HUDEP-2 (cell line): ENCODE results near the gene GALNT9.
"Not testable (repeated sequence)": the region's sequence is repeated elsewhere in the genome, so short reads cannot be mapped to it uniquely, and the experiment has no call there.

Source experiments
- DNase-seq, 76 experiments: peaks; one replicate each; lab custom pipeline; 2025; ENCODE audit not compliant: unreplicated experiment in 76 of 76; lab: John Stamatoyannopoulos, UW

The GALNT9 gene

DNA sequence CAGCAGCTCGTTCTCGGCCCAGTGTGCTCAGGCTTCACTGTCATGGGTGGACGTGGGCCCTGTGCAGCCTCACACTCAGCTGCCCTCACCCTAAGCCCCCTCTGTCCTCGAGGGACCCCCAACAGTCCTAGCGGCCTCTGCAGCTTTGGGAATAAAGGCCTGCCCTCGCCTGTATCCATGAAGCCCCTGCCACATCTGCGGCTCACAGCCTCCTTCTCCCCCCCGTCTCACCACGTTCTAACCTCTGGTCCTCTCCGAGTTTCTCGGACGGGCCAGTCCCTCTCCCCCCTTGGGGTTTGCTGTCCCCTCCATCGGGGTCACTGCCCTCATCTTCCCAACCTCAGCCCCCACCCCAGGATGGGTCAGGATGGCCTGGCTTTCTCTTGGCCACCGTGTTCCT is 30.2 kb upstream of the GALNT9 start:
- no peak for DNase-seq

DNA sequence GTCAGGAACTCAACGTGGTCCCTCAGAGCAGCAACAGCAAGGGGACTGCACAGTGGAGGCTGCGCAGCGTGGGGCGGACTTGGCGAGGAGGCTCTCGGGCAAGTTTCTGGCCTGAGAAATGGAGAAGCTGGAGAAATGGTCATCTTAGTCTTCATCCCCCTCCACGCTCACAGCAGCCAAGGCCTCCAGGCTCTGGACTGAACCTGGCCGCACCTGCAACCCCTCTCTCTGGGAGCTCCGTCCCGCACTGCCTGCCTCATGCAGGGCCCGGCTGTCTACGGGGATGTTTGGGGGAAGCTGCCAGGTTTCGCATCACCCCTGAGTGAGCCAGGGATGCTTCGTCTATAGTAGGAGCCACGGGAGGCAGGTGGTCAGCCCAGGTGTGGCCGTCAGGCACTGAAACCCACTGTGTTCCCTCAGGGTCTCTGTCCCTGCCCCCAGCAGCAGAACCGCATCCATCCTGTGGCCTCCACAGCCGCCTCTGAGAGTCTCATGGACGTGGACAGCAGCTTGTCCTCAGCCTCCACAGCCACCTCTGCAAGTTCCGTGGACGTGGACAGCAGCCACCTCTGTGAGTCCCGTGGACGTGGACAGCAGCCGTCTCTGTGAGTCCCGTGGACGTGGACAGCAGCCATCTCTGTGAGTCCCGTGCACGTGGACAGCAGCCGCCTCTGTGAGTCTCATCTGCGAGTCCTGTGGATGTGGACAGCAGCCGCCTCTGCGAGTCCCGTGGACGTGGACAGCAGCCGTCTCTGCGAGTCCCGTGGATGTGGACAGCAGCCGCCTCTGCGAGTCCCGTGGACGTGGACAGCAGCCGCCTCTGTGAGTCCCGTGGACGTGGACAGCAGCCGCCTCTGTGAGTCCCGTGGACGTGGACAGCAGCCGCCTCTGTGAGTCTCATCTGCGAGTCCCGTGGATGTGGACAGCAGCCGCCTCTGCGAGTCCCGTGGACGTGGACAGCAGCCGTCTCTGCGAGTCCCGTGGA is 29.1 kb upstream of the GALNT9 start:
- not testable (repeated sequence) for DNase-seq

DNA sequence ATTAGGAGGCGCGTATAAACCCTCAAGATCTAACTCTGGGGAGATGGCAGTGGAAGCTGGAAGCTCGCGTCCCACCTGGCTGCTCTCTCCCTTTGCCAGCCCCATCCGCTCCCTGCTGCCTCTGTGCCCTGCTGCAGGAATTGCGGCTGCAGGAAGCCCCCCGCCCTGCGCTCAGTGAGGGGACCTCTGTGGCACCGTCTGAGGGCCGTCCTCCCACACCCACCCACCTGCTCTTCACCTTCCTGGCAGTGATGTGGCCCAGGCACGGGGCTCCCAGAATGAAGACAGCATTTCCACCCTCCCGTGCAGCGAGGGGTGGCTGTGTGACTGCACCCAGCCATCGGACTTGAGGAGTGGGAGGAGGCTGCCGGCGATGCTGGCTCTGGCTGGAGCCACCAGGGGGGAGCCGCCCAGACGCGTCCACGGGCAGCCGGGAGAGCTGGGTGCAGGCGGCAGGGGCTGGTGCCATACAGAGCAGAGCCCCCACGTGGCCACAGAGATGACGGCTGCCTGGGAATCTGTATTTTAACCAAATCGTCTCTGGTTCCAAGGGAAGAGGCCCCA is 28.3 kb upstream of the GALNT9 start:
- DNase-seq, result no peak

DNA sequence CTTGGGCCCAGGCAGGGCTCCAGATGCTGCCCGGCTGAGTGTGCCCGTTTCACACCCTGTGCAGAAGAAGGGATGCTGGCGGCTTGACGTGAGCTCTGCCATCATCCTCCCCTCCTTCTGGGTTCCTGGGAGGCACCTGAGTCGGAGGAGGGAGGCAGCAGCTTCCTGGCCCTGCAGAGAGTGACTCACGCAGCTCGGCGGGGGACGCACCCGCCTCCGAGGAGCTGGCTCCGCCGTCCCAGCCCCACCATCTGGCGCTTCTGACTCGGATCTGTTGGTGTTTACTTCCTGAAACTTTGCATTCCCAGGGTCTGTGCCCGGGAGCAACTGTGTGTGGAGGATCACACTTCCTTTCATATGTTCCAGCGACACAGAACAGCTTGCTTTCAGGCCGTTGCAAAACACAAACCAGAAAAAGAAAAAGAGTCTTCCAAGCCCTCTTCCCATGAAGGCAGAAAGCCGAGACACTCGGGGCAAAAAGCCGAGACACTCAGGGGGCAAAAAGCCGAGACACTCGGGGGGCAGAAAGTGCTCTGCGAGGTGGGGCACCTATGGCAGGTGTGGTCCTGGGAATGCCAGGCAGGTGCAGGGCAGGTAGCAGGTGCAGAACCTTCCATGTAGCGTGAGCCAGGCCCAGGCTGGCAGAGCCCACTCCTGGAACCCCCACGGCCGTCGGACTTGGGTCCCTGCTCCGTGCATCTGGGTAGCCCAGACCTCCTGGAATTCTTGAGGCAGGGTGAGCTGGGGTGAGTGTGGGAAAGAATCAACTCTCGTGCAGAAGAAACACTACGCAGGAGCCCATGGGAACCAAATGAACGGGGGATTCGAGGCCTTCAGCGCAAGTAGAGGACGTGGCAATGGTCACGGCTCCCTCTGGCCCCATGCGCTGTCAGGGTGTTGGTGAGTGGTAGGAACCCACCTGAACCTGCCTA is 27.6 kb upstream of the GALNT9 start:
- DNase-seq, result no peak

DNA sequence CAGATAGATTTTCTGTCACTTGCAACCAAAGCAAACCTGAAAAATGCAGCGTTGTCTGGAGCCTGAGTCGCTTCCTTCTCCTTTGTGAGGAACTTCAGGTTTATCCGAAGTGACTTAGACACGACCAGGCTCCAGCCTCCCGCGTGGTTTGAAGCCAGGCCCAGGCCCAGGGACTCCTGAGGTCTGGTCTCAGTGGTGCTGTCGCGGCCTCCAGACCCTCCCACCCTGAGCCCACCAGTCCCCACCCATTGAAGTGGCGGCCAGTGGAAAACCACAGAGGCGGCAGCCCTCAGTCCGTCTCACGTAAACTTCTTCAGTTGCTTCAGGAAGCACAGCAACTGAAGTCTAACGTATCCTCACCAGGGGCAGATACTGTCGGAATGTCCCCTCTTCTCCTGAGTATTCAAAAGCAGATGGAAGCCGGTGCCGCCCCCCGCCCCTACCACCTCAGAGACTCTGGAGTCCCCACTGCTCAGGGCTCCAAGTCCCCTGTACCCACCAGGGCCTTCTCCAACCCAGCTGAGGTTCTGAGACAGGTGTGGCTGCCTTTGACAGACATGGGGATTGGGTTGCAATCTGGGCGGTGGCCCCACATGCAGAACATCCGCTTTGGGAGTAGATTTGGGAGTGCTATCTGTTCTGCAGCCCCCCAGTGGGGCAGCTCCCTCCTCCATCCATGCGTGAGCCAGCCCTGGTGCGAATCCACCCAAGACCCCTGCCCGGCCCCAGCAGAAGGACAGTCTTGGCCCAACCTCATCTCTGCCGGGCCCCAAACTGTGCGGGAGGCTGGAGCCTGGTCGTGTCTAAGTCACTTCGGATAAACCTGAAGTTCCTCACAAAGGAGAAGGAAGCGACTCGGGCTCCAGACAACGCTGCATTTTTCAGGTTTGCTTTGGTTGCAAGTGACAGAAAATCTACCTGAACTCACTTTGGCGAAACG is 26.6 kb upstream of the GALNT9 start:
- no peak for DNase-seq

DNA sequence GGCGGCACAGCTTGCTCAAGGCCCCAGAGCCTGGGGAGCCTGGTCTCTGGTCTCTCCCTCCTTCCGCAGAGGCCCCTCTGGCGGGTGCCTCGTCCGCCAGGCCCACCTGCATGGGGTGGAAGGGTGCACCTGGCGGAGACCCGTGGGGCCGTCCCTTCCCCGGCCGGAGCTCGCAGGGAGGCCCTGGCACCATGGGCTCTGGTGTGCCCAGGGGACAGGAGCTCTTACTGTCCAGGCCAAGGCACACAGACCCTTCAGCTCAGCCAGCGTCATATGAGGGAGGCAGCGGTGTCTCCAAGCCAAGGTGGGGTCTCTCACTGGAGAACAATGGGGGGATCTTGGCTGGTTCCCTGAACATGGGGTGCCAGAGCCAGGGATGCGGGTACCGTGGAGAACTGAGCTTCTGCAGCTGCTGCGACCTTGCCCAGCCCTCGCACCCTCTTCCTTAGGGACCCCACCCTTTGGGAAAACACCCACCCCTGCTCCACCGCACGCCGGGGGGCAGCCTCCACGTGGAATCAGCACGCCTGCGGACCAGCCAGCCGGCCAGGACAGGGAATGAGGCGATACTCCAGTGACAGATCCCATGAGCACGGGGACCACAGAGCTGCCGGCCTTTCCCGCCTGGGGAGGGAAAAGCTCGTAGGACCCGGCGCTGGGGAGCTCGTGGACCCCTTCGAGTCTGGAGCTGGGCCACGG is 25.7 kb upstream of the GALNT9 start:
- no peak for DNase-seq

DNA sequence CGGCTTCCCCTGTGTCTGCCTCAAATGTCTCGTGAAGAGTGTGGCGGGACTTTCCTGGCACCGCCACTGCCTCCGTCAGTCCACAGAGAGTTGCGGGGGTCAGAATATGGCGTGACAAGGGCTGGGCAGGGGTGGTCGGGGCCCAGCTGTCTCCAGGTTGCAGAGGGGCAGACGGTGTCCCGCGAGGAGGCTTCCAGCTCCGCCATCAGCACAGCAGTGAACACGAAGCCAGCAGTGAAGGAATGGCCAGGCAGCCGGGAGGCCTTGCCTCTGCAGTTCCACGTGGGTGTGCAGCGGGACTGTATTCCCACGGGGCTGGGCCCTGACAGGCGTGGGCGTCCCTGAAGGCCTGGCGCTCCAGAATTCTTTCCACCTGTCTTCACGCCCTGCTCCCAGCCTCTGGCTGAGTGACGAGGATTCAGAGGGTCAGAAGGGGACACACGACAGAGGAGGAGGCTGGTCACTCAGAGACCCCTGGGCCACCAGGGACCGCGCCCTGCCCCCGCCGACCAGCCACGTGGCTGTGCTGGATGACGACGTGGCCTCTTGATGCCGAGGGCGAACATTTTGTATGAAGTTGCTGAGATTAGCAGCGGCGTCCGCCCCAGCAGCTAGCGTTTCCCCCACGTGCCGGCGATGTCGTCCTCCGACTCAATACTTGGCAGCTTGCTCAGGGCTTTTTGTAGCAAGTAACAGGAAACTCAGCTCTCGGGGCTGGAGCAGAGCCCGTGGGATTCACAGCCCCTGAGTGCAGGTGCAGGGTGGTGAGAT is 25.0 kb upstream of the GALNT9 start:
- DNase-seq, result no peak

DNA sequence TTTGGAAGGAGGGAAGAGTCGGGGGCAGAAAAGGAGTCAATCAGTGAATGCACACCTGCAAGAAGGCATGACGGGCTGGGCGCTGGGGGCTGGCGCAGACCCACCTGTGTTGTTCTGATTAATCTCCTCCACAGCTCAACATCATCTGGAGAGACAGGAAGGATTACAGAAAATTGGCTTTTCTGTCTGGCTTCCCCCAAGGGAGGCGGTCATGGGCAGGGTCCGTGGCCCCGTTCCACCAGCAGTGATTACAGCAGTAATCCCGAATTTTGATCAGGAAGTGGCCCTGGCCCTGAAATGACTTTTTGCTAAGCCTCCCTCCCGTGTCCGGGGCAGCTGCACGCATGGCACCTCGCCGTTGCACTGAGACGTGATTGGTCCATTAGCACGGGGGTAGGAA is 24.4 kb upstream of the GALNT9 start:
- no peak for DNase-seq

DNA sequence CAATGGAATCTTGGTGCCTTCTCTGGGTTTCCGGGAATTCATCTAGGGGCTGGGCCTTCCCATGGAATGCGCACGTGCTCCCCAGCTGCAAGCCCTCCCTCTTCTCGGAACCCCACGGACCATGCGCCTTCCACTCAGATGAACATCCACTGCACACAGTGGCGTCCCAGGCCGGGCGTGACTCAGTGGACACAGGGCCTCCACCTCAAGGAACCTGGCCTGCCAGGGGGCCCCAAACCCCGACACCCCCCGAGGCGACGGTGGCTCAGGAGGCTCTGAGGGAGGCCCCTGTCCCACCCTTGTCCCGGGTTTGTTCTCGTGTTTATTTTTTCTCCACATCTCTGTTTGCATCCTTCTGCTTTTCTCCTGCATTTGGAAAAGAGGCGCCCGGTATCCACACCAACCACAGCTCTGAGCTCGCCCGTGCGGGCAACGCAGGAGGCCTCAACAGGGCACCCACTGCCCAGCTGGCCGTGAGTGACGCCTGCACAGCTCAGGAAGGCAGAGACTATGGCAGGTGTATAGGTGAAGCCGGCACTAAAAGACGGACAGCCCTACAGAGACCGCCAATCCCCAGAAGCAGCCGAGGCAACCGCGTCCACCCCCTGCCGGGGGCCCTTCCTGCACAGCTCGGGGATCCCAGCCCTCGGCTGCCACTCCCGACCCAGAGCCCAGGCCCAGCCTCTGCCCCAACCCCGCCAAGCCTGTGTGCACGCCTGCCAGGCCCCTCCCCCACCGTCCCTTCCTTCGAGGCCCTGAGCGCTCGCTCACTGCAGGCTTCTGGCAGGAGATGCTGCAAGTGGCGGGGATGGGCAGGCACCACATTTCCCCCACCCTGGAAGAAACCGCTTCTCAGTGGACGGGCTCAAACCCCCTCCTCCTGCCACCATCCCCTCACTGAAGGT is 23.8 kb upstream of the GALNT9 start:
- no peak for DNase-seq

DNA sequence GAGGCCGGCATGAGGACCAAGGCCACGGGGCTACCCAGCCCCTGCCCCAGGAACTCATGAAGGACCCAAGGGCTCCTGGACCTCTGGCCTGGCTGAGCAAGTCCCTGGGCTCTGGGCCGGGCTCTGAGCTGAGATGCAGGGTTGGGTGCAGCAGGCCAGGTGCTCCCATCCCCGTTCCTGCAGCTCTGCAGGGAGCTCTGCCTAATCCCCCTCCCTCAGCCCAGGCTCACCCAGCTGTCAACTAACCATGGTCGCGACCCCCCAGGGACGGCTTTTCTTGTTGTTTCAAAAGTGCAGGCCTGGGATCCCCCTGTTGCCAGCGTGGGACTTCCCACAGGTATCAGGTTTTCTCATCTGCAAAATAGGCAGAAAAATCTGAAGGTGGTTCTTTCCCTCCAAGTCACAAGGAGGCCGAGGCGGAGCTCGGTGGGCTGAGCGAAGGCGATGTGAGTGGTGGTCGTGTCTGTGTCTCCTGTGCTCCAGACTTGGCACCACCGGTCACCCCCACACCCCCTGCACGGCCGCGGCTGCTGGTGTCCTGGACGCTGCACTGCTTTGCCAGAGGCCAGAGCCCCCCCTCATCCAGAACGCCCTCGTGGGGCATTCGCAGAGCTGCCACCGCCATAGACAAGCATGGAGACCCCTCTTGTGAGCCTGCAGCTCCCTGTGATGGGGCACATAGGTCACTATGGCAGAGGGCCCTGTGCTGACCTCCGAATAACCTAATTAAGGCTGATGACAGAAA is 22.5 kb upstream of the GALNT9 start:
- DNase-seq, result no peak

DNA sequence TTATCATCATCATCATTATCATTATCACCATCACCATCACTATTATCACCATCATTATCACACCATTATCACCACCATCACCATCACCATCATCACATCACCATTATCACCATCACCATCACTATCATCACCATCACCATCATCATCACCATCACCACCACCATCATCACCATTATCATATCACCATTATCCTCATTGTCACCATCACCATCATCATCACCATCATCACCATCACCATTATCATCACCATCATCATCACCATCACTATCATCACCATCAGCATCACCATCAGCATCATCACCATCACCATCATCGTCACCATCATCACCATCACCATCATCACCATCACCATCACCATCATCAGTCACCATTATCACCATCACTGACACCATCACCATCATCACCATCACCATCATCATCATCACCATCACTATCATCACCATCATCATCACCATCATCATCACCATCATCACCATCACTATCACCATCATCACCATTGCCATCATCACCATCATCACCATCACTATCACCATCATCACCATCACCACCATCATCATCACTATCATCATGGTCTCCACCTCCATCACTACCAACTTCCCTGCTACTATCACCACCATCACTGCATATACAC is 20.2 kb upstream of the GALNT9 start:
- no peak for DNase-seq

DNA sequence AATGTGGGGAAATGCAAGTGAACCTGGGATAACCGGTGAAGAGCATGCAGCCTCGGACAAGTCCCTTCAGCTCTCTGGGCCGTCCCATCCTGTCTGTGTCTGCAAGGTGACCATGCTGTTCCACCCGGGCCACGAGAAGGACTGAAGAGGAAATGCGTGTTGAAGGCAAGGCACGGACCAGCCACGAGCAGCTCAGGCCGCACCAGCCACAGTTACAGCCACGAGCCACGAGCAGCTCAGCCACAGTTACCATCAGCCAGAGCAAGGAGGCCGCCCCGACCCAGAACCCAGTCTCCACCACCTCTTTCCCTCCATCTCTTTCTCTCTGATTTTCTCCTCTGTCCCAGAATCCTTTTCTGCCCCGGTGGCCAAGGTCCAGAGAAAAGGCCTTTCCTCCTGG is 18.8 kb upstream of the GALNT9 start:
- no peak for DNase-seq

DNA sequence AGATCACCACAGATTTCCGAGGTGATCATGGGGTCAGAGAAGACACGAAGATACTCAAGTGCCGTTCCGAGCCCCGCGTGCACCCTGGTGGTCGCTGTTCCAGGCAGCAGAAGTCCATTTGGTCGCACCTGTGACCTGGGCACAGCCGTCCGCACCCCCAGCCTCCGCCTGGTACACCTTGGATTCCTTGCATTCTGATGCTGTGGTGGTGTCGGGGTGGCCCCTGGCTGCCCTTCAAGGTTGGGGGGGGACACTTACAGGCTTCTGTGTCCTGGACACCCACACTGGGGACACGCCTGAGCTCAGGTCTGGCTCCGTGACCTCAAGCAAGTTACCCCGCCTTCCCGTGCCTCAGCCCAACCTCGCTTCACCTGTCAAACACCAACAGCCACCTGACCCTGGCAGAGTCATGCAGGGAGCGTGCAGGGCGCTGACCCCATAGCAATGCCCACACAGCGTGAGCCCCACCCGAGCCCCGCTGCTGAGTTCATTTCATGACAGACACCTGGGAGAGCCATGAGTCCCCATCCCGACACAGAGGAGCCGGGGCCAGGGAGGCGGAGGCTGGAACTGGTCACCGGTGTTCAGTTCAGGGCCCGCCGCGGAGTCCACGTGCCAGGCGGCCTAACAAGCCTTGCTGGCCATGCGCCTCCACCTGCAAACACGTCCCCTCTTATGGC is 17.9 kb upstream of the GALNT9 start:
- no peak for DNase-seq

DNA sequence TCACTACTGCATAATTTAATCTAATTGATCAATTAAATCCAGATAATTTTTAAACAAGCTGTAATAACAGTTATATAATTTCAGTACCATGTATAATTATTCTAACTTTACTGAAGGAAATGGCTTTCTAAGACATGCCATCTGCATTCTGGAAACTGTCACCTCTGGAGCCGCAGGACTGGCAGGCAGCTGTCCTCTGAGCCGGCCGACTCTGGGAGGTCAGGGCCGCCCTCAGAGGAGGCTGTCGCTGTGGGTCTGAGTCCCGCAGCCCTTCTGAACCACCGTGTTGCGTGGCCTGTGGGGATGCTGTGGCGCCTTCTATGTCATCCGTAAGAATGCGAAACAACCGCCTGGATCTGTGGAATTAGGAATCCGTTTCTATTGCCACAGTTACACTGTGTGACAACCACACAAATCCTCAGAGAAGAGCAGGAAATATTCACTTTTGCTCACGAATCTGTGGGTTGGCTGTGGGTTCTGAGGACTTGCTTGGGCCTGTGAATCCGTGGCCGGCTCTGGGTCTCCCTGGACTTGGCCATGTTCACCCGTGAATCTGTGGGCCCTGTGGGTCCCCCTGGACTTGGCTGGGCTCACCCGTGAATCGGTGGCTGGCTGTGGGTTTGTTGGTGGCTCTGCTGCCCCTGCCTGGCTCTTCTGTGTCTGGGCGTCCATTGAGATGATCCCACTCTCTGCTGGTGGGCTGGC is 17.2 kb upstream of the GALNT9 start:
- DNase-seq, result no peak

DNA sequence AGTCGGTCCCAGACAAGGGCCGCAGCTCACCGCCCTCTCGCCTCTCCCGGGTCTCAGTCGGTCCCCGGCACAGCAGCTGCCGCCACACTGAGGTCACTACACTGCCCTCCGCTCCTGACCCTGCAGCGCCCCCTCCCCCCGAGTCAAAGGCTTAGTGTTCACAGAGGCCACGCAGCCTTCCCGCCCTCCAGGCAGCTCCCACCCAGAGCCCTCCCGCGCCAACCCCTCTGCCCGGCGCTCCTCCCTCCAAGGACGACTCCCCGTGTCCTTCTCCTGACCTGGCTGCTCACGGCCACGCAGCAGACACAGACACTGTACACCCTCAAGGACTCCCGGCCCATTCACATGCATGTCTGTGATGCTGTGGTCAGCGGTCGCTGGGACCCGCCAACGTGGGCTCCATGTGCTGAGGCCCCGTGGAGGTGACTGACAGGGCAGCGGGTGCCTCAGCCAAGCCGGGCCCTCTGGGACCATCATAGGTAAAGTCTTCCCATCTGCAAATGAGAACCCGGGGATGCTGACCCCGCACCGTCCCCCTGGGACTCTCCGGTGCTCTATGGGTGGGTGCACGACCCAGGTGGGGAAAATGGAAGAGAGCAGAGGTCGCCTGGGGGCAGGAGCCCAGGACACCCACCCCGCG is 16.3 kb upstream of the GALNT9 start:
- no peak for DNase-seq
